GM19452 (cell line): ENCODE measurements around the gene USP38.
"Not testable (repeated sequence)": the region's sequence is repeated elsewhere in the genome, so short reads cannot be mapped to it uniquely, and the experiment has no call there.

Experiments used
- ATAC-seq: cut with Tn5 transposase; IDR thresholded peaks from one replicate; pipeline ENCODE4 v1.9.1; 2021; ENCODE audit not compliant: unreplicated experiment

USP38 gene

DNA sequence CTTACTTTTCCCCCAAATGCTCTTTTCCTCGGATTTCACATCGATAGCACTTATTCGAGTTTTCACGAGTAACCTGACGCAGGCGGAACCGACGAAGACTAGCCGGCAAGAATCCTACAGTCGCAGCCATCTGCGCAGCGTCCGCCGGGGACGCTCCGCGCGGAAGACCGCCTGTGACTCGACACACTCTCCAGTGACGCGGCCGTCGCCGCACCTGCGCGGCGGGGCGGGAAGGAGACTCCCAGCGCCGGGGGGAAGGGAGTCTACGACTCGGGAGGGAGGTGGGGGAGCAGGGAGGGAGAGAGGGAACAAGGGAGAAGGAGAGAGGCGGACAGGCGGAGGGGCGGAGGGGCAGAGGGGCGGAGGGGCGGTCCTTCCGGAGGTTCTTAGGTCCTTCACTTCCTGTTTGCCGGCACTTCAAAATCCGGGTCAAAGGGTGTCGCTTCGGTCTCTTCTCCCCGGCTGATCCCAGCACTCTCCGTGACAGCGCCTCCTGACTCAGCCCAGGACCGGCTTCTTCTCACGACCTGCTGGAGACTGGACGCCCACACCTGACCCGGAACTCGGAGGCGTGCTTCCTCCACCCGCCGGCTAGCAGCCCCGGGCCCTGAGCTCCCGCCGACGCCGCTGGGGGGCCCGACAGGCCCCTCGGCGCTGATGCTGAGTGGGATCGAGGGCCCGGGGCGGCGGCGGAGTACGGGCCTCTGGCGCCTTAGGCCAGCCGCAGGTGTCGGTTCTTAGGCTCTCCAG, at the start of gene USP38:
TSS of gene USP38 (plus strand) at position 415 of the 750 bp plus-strand sequence. CDS start 534 bp downstream, outside the sequence.
- ATAC-seq = peak; percentile 72

GRCh38 chr4:143135358-143135757, 49.4 kb upstream of the USP38 start:
- no peak for ATAC-seq

- ATAC-seq = no peak
Observed at GRCh38 chr4:143140696-143141095, 44.0 kb upstream of the USP38 start.

- no peak for ATAC-seq
Observed at GRCh38 chr4:143148521-143148920, 36.2 kb upstream of the USP38 start.

- ATAC-seq = no peak
Observed at GRCh38 chr4:143156853-143157252, 27.9 kb upstream of the USP38 start.

DNA sequence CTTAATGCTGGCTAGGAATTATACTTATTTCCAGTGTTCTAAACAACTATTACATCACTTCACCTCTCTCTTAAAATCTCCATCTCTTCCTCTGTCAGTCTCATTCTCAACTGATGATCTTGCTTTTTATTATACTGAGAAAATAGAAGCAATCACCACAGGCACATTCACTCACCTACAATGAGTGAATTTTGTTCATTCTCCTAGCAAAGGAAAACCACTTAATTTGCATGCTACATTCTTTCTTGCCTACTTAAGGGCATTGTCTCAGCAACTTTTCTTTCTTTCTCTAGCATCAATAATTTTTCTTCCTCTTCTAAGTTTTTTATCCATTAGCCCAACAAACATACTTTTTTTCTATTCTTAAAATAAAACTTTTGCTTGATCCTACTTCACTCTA, 21.1 kb upstream of the USP38 start:
- ATAC-seq = no peak

- ATAC-seq = not testable (repeated sequence)
Observed at GRCh38 chr4:143166722-143167121, 18.0 kb upstream of the USP38 start.

DNA sequence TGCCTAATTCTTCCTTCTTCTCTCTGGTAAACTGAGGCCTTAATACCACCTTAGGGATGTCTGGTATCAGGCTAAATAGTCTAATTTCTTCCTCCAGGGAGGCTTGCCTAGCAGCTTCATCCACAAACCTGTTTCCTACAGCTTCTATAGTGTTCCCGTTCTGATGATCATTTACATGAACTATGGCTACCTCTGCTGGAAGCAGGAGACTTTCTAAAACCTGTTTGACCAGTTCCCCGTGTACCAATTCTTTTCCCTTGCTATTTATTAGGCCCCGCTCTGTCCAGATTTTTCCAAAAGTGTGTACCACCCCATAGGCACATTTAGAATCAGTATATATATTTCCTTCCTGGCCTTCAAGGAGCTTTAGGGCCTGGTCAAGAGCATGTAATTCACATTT, 5.8 kb upstream of the USP38 start:
- no peak for ATAC-seq

DNA sequence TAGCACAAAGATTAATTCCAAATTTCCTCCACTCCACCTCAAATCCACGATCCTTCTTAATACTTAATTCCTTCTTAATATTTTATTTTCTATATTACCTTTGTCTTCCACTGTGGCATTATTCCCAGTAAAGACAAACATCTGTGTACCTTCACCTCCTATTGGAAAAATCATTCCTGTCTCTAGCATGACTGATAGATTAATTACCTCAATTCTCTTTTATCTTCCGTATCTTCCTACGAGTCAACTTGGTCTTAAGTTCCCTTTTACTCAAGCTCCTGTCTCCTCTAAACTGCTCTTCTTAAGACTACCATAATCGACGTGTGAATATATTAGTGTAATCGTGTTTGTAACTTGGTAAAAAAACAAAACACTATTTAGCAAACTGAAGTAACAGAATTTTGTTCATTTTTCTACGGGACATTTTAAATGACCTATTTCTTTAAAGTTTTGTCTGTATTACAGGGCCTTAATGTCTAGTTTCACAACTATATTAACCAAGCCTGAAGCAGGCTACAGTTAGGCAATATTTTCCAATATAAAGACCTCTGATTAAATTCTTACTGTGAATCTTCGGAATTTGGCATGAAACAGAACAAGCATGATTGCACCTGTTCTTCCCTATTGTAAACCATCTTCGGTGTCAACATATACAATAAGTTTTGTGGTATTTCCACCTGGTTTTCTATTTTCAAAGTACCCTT, 1.1 kb upstream of the USP38 start:
- no peak for ATAC-seq

DNA sequence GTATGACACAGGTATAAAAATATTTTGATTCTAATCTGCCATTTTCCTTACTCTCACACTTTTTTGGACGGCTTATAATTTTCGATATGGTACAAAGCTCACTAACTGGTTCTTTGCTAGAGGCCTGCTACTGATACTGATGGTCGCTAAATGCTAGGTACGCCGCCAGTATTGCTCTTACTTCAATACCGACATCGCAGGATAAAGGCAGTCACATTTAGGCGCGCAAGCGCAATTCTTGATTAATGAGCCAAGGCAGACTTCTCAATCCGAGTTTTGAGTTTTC, 557 bp upstream of the USP38 start:
- ATAC-seq = peak; percentile 21

DNA sequence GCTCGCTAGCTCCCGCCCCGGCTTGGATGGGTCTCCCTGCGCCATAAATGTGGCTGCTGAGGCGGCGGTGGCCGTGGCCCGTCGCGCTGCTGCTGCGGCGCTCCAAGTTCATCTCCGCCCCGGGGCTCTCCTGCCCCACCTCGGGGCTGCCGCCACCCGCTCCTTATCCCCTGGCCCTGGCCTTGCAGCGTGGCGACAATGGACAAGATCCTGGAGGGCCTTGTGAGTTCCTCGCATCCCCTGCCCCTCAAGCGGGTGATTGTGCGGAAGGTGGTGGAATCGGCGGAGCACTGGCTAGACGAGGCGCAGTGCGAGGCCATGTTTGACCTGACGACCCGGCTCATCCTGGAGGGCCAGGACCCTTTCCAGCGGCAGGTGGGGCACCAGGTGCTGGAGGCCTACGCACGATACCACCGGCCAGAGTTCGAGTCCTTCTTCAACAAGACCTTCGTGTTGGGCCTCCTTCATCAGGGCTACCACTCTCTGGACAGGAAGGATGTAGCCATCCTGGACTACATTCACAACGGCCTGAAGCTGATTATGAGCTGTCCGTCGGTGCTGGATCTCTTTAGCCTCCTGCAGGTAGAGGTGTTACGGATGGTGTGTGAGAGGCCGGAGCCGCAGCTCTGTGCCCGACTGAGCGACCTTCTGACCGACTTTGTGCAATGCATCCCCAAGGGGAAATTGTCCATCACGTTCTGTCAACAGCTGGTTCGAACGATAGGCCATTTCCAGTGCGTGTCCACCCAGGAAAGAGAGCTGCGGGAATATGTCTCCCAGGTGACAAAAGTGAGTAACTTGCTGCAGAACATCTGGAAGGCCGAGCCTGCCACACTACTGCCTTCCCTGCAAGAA, 763 bp downstream of the USP38 start:
- peak; percentile 22 for ATAC-seq

DNA sequence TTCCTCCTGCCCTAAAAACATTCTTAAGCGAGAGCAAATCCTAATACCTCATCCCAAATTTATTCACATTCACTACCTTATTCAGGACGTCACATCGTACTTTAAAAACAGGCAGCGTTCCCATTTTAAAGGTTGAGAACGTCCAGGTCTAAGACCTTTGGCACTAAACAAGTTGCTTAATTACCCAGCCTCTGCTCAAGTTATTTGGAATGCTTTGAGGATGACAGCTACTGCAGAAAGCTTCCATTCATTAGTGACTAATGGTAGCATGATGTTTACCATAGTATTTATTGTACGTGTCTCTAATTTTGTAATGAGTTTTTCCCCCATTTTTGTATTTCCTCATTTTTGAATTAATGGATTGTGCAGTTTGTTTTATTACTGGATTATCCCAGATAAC, 1.5 kb downstream of the USP38 start:
- no peak for ATAC-seq

DNA sequence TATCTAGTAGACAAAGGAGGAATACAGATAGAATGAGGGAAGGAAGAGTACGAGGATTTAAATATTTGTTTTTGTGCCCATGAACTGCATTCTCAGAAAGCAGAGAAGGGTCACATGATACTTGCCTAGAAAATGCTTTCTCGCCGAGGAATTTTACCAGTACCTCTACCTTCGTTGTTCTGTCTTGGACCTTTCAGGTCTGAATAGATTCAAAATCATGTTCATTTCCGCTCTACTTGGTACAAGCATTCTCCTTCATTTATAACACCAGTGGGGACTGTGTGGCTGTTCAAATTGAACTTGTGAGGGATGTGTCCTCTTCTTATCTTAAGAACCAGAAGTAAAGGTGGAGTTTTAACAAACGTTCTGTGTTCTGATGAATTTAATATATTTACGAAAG, 1.9 kb downstream of the USP38 start:
- no peak for ATAC-seq

GRCh38 chr4:143188136-143189088, 3.7 kb downstream of the USP38 start:
- no peak for ATAC-seq

DNA sequence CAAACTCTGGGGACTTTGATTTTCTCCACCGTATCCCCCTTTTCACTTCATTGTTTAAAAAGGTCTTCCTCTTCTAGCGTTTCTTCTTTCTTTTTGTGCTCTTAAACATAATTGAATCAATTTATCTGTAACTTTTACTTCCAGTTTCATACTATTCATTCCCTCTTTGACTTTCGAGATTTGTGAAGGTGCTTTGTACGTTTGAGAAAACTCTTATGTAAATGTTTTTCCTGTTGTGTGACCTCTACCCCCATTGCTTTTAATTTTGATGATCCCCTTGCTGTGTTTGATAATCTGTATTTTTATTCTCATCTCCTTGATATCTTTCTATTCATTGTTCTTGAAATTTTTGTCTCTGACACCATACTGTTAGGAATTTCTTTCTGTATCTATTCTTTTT, 4.8 kb downstream of the USP38 start:
- peak; percentile 14 for ATAC-seq

- ATAC-seq = no peak
Observed at GRCh38 chr4:143195581-143195980, 10.9 kb downstream of the USP38 start.

- no peak for ATAC-seq
Observed at GRCh38 chr4:143196323-143196722, 11.6 kb downstream of the USP38 start.

GRCh38 chr4:143199503-143199902, 14.8 kb downstream of the USP38 start:
- peak; percentile 55 for ATAC-seq

DNA sequence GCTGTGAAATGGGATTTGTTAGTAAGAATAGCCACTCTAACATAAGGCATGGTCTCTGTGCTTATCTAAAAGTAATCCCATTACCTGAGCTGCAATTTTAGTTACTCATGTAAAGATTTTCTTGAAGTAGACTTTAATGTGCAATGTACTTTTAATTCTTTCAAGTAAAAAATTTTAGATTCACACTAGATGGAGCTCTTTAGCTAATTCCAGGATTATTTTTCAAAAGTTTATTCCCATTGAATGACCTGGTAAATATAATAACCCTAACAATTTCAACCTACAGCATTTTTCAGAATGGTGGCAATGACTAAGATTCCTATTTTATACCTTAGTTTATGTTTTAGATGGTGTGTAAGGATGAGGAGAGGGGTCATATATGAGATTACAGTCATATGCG, 18.1 kb downstream of the USP38 start:
- ATAC-seq = no peak

- ATAC-seq = no peak
Observed at GRCh38 chr4:143203577-143203976, 18.9 kb downstream of the USP38 start.

- no peak for ATAC-seq
Observed at GRCh38 chr4:143207555-143207954, 22.8 kb downstream of the USP38 start.
